GM18508 (cell line): ENCODE data around the gene FBN1.

Experiments used
- ATAC-seq: cut with Tn5 transposase; IDR thresholded peaks from one replicate; pipeline ENCODE4 v1.9.1; 2021; ENCODE audit warnings: moderate number of reproducible peaks; ENCODE audit not compliant: insufficient read depth, unreplicated experiment

The FBN1 gene

DNA sequence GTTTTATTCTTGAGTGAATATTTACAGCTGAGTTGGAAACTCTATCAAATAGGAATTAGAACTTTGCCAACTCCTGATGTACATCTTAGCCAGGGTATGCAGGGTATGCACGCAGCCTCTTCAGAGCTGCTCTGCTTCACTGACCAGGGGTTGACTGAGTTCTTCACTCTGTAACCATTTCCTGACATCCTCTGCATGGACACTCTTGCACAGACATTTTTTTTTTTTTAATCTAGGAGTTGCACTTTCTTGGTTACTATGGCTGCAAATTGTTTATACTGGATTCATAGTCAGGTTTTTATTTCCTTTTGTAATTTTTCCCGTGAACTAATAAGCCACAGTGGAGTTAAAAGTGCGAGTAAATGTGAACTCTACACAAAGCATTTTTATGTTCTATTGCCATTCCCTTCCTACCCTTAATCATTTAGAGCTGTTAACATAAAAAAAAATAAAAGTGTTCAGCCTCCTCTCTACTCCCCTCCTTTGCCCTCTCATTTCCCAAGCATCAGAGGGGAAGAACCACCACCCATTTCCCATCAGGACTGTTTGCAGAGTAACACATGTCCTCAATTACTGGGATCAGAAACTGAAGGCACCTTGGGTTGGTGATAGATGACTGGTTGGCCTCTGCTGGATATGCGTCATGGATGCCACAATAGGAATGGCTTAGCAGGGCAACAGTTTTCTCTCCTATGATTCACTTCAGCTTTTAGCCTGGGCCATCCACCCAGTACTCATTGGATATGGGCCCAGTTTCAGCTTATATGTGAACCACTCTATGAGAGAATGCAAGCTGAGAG, 260.3 kb downstream of the FBN1 start:
- no peak for ATAC-seq

- ATAC-seq = no peak
These were observed 260.9 kb downstream of the FBN1 start for GRCh38 chr15:48384616-48385015.

- no peak for ATAC-seq
These were observed 262.5 kb downstream of the FBN1 start for GRCh38 chr15:48383031-48383430.

- ATAC-seq = no peak
These were observed 263.6 kb downstream of the FBN1 start for GRCh38 chr15:48381861-48382260.

DNA sequence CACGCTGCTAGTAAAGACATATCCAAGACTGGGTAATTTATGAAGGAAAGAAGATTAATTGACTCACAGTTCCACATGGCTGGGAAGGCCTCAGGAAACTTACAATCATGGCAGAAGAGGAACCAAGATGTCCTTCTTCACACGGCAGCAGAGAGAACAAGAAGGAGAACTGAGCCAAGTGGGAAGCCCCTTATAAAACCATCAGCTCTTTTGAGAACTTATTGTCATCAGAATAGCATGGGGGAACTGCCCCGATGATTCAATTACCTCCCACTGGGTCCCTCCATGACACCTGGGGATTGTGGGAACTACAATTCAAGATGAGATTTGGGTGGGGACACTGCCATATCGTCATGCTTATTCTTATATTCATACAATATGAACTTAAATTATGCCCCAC, 265.3 kb downstream of the FBN1 start:
- no peak for ATAC-seq

DNA sequence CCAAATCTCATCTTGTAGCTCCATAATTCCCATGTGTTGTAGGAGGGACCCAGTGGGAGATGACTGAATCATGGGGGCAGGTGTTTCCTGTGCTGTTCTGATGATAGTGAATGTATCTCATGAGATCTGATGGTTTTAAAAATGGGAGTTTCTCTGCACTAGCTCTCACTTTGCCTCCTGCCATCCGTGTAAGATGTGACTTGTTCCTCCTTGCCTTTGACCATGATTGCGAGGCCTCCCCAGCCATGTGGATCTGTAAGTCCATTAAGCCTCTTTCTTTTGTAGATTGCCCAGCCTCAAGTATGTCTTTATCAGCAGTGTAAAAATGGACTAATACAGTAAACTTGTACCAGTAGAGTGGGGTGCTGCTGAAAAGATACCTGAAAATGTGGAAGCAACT, 269.7 kb downstream of the FBN1 start:
- no peak for ATAC-seq

DNA sequence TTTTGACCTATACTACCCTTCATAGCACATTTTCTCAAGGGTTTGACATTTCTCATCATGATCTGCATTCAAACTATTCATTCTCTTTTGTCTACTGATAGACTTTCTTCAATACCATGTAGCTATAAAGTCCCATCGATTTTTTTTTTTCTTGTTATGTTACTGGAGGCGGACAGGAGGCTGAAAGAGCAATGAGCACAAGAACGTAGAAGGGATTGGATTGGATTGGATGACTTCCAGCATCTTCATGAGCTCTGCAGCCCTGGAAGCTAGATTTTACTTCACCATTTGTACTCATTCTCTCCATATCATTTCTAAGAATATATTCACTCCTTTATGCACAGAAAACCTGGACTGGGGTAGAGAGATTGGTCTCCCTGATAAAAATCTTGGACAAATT, 271.0 kb downstream of the FBN1 start:
- ATAC-seq = no peak

- no peak for ATAC-seq
These were observed 271.6 kb downstream of the FBN1 start for GRCh38 chr15:48373821-48374451.

DNA sequence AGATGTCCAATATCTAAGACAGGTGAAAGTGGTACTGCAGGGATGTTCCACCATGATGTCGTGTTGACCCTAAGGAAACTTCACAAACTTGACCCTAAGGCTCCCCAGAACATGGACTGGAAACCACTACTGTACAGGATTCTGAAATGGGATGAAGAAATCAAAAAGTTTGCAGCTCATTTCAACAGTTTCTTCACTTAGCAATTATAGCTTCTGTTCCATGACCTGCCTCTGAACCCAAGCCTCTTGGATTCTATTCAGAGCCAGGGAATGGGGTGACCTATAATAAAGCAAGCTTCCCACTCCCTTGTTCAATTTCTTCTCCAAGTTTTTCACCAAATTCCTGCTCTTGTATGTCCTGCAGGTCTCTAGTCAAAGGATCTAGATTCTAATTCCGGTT, 273.5 kb downstream of the FBN1 start:
- ATAC-seq = no peak

DNA sequence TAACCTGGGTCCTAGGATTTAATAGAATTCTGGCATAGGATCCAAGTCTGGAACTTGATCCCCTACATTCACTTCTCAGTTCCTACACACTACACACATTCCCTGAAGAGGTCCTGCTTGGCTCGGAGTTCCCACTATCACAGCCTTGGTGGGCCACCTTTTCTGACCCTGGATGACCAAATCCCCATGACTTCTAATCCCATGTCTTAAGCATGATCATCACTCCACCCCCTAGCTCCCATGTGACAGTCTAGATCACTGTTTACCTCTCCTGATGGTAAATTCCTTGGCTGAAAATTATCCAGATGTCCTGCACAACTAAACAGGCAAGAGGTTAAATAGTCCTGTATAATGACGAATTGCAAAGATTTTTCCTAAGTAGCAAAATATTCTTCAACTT, 274.0 kb downstream of the FBN1 start:
- ATAC-seq = no peak

DNA sequence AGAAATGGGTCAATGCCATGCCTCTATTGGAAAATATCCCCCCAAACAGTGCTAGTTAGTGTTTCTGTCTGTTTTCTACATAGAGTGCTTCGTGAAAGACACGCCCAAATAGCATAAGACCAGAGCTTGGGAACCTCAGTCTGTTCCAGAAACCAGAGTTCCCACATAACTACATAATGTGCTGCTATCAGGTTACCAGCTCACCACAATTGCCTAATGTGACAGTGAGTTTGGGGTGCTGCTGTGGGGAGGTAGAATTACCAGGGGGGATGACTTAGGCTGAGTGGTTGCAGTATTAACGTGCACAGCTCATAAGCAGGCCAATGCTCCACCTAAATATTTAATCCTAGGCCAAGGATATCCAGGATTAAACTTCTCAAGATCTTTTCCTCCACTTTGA, 275.0 kb downstream of the FBN1 start:
- no peak for ATAC-seq

- ATAC-seq = no peak
These were observed 278.0 kb downstream of the FBN1 start for GRCh38 chr15:48367483-48367882.

- no peak for ATAC-seq
These were observed 278.8 kb downstream of the FBN1 start for GRCh38 chr15:48366584-48367312.

DNA sequence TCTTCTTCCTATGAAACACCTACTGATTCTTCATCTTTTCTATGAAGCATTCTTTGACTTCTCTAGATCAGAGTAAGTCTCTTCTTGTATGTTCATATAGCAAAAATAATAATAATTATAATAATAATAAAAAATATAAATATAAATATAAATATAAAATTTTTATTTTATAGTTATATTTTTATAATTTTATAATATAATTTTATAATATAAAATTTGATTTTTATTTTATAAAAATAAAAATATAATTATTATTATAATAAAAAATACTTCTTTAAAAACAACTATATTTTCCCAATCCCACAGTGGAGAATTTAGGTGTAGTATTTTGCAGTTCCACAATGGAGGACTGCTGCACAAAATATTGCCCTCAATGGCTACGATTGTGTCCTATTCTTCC, 279.9 kb downstream of the FBN1 start:
- no peak for ATAC-seq

GRCh38 chr15:48363474-48363873, 282.0 kb downstream of the FBN1 start:
- no peak for ATAC-seq

GRCh38 chr15:48361685-48362084, 283.8 kb downstream of the FBN1 start:
- ATAC-seq = no peak

- no peak for ATAC-seq
These were observed 284.7 kb downstream of the FBN1 start for GRCh38 chr15:48360841-48361240.
